Trophoblast cell (in vitro differentiated cells and primary cell): ENCODE data around the gene OR2T6.

Experiments used
- DNase-seq, 2 donors: peaks; one replicate each; pipeline ENCODE4 v3.0.0-alpha.2; 2016
- H2AFZ ChIP-seq: 2 replicates; pipeline ENCODE4 v1.6.1; 2013; ENCODE audit warnings: low read length, moderate library complexity, mild to moderate bottlenecking; ENCODE audit not compliant: insufficient read depth, poor library complexity
- H2AK5ac ChIP-seq: 2 replicates; pipeline ENCODE4 v1.6.1; 2013; ENCODE audit warnings: mild to moderate bottlenecking, low read length
- H2BK120ac ChIP-seq: 2 replicates; pipeline ENCODE4 v1.6.1; 2013; ENCODE audit warnings: low read length, mild to moderate bottlenecking, moderate library complexity; ENCODE audit not compliant: insufficient read depth, poor library complexity
- H2BK12ac ChIP-seq: 2 replicates; pipeline ENCODE4 v1.6.1; 2013; ENCODE audit warnings: mild to moderate bottlenecking, low read length, moderate library complexity
- H2BK5ac ChIP-seq: 2 replicates; pipeline ENCODE4 v1.6.1; 2013; ENCODE audit warnings: low read length, low read depth, moderate library complexity, mild to moderate bottlenecking; ENCODE audit not compliant: poor library complexity
- H3K14ac ChIP-seq: 2 replicates; pipeline ENCODE4 v1.6.1; 2013; ENCODE audit warnings: mild to moderate bottlenecking, low read length
- H3K18ac ChIP-seq: 2 replicates; pipeline ENCODE4 v1.6.1; 2013; ENCODE audit warnings: mild to moderate bottlenecking, low read length
- H3K23ac ChIP-seq: 2 replicates; pipeline ENCODE4 v1.6.1; 2013; ENCODE audit warnings: low read length
- H3K27ac ChIP-seq: 2 replicates; pipeline ENCODE4 v1.5.1; 2013; ENCODE audit warnings: low read depth, mild to moderate bottlenecking, inconsistent platforms, low read length, moderate library complexity
- H3K27me3 ChIP-seq: 2 replicates; pipeline ENCODE4 v1.6.1; 2013; ENCODE audit warnings: inconsistent platforms, mild to moderate bottlenecking, low read length, moderate library complexity; ENCODE audit not compliant: insufficient read depth
- H3K36me3 ChIP-seq, 2 experiments: 1 replicate in 1 of 2; 2 replicates in 1 of 2; pipeline ENCODE4 v1.6.1; 2013; ENCODE audit warnings: low read length in 2 of 2, mild to moderate bottlenecking in 2 of 2, moderate library complexity in 1 of 2; ENCODE audit not compliant: insufficient read depth in 2 of 2, control insufficient read depth in 1 of 2
- H3K4ac ChIP-seq: 2 replicates; pipeline ENCODE4 v1.6.1; 2013; ENCODE audit warnings: low read depth, mild to moderate bottlenecking, low read length, moderate library complexity
- H3K4me1 ChIP-seq, 2 experiments: 1 replicate in 1 of 2; 2 replicates in 1 of 2; pipeline ENCODE4 v1.6.1; 2013; ENCODE audit warnings: low read length in 2 of 2, mild to moderate bottlenecking in 2 of 2, moderate library complexity in 1 of 2; ENCODE audit not compliant: insufficient read depth in 2 of 2, control insufficient read depth in 1 of 2
- H3K4me2 ChIP-seq: 2 replicates; pipeline ENCODE4 v1.6.1; 2013; ENCODE audit warnings: inconsistent platforms, mild to moderate bottlenecking, low read length, moderate library complexity
- H3K4me3 ChIP-seq: 2 replicates; pipeline ENCODE4 v1.5.1; 2013; ENCODE audit warnings: mild to moderate bottlenecking, low read depth, low read length, inconsistent platforms
- H3K79me1 ChIP-seq: one replicate; pipeline ENCODE4 v1.6.1; 2013; ENCODE audit warnings: low read length
- H3K79me2 ChIP-seq: 2 replicates; pipeline ENCODE4 v1.6.1; 2013; ENCODE audit warnings: low read length, mild to moderate bottlenecking; ENCODE audit not compliant: control insufficient read depth, insufficient read depth, poor library complexity
- H3K9ac ChIP-seq: 2 replicates; pipeline ENCODE4 v1.6.1; 2013; ENCODE audit warnings: mild to moderate bottlenecking, low read length
- H3K9me3 ChIP-seq: 2 replicates; pipeline ENCODE4 v1.6.1; 2013; ENCODE audit warnings: low read depth, mild to moderate bottlenecking, control low read depth, inconsistent platforms, low read length; ENCODE audit not compliant: insufficient read depth
- H4K12ac ChIP-seq: 2 replicates; pipeline ENCODE4 v1.6.1; 2013; ENCODE audit warnings: low read depth, mild to moderate bottlenecking, low read length, moderate library complexity
- H4K8ac ChIP-seq: 2 replicates; pipeline ENCODE4 v1.6.1; 2013; ENCODE audit warnings: low read depth, mild to moderate bottlenecking, low read length, moderate library complexity
- H4K91ac ChIP-seq: one replicate; pipeline ENCODE4 v1.6.1; 2013; ENCODE audit warnings: low read depth, mild to moderate bottlenecking, low read length, moderate library complexity
- WGBS: extraction: QIAGEN DNeasy Blood & Tissue Kit; methylation state at CpG from one replicate; pipeline ENCODE4 v1.1.7; 2013; ENCODE audit warnings: missing lambda C conversion rate; ENCODE audit not compliant: insufficient read length, insufficient coverage; ENCODE audit errors: extremely low coverage; 5-methylcytosine and 5-hydroxymethylcytosine counted together

OR2T6 gene

GRCh38 chr1:248361121-248361715 lies 14.3 kb upstream of the OR2T6 start, which contains the start of gene OR2T4:
Gene OR2T4 (plus strand): TSS chr1:248361665. CDS start chr1:248361665, 0 bp downstream.
- Histone ChIP-seq H2AFZ (no peak within 1 kb of the TSS), H3K14ac (no peak within 1 kb of the TSS), H3K79me2 (no peaks in the 10 kb centered on the region), H3K4me3 (no peak within 1 kb of the TSS), H3K27me3 (no peaks in the 10 kb centered on the region), H4K8ac (no peak within 1 kb of the TSS), H2BK5ac (no peak within 1 kb of the TSS), H4K91ac (no peak within 1 kb of the TSS), H3K27ac (no peak within 1 kb of the TSS), H4K12ac (no peak within 1 kb of the TSS), H3K9me3 (peaks cover 24% of the 10 kb centered on the region), H2BK12ac (no peak within 1 kb of the TSS), H3K4me1 (no peaks in the 10 kb centered on the region), H3K4me2 (no peak within 1 kb of the TSS), H3K4ac (no peak within 1 kb of the TSS), H3K36me3 (no peaks in the 10 kb centered on the region), H3K9ac (no peak within 1 kb of the TSS), H2BK120ac (no peak within 1 kb of the TSS), H3K18ac (no peak within 1 kb of the TSS), H2AK5ac (no peak within 1 kb of the TSS), H3K79me1 (no peaks in the 10 kb centered on the region), H3K23ac (no peak within 1 kb of the TSS)
- WGBS: no CpG with 5 or more reads among the region's 3 CpGs
- DNase-seq: no peak

DNA sequence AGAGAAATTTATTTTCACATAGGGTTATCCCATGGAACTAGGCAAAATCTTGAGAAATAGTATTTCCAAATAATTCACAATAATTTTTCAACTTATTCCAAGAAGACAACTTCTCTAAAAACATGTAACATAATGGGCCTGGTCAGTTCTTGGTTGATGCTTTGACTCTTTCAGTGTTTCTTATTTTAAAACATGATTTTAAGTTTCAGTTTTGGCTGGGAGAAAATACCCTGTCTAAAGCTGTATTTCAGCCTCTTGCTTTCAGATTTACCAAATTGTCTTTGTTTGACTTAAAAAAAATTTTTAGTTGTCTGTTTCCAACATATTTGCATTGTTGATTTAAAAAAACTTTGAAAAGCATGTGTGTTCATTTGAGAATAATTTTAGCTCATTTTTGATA lies 8.9 kb upstream of the OR2T6 start:
- H3K4me2 ChIP-seq: no peak overlapping the region
- no peak overlapping the region for H2BK12ac ChIP-seq
- H3K14ac ChIP-seq: no peak overlapping the region
- no peak overlapping the region for H3K9ac ChIP-seq
- H3K4me3 ChIP-seq: no peak overlapping the region
- no peak for DNase-seq
- H2AFZ ChIP-seq: no peak overlapping the region
- H3K18ac ChIP-seq: no peak overlapping the region
- H2BK120ac ChIP-seq: no peak overlapping the region
- no peaks in the 10 kb centered on the region for H3K27me3 ChIP-seq
- H3K9me3 ChIP-seq: peaks cover 9% of the 10 kb centered on the region
- H3K79me1 ChIP-seq: no peaks in the 10 kb centered on the region
- H3K4ac ChIP-seq: no peak overlapping the region
- H4K8ac ChIP-seq: no peak overlapping the region
- no peak overlapping the region for H2BK5ac ChIP-seq
- H4K91ac ChIP-seq: no peak overlapping the region
- no peak overlapping the region for H4K12ac ChIP-seq
- H3K4me1 ChIP-seq: no peaks in the 10 kb centered on the region
- no peaks in the 10 kb centered on the region for H3K36me3 ChIP-seq
- no peak overlapping the region for H2AK5ac ChIP-seq
- H3K79me2 ChIP-seq: no peaks in the 10 kb centered on the region
- no peak overlapping the region for H3K23ac ChIP-seq
- H3K27ac ChIP-seq: no peak overlapping the region

GRCh38 chr1:248372394-248372793 lies 3.2 kb upstream of the OR2T6 start:
- Histone ChIP-seq H3K9ac (no peak overlapping the region), H3K4me3 (no peak overlapping the region), H3K36me3 (no peaks in the 10 kb centered on the region), H3K27me3 (no peaks in the 10 kb centered on the region), H3K4me1 (no peaks in the 10 kb centered on the region), H3K4me2 (no peak overlapping the region), H3K4ac (no peak overlapping the region), H4K91ac (no peak overlapping the region), H4K12ac (no peak overlapping the region), H2BK120ac (no peak overlapping the region), H2BK12ac (no peak overlapping the region), H3K23ac (no peak overlapping the region), H3K27ac (no peak overlapping the region), H3K14ac (no peak overlapping the region), H3K79me1 (no peaks in the 10 kb centered on the region), H3K9me3 (peaks cover 18% of the 10 kb centered on the region), H2AK5ac (no peak overlapping the region), H4K8ac (no peak overlapping the region), H2BK5ac (no peak overlapping the region), H3K18ac (no peak overlapping the region), H2AFZ (no peak overlapping the region), H3K79me2 (no peaks in the 10 kb centered on the region)
- WGBS: no CpG with 5 or more reads among the region's 5 CpGs
- DNase-seq: no peak

GRCh38 chr1:248373761-248374160 lies 1.8 kb upstream of the OR2T6 start:
- no peaks in the 10 kb centered on the region for H3K79me1 ChIP-seq
- no peak overlapping the region for H2BK120ac ChIP-seq

More at GRCh38 chr1:248373761-248374160, 1.8 kb upstream of the OR2T6 start:
- Histone ChIP-seq H3K79me2 (no peaks in the 10 kb centered on the region), H3K4me3 (no peak overlapping the region), H3K4ac (no peak overlapping the region), H3K18ac (no peak overlapping the region), H4K12ac (no peak overlapping the region), H3K27me3 (no peaks in the 10 kb centered on the region), H4K91ac (no peak overlapping the region), H3K4me1 (no peaks in the 10 kb centered on the region), H4K8ac (no peak overlapping the region), H3K9ac (no peak overlapping the region), H3K23ac (no peak overlapping the region), H2BK12ac (no peak overlapping the region), H3K14ac (no peak overlapping the region), H2BK5ac (no peak overlapping the region), H3K27ac (no peak overlapping the region), H3K4me2 (no peak overlapping the region), H3K9me3 (peaks cover 18% of the 10 kb centered on the region), H2AFZ (no peak overlapping the region), H2AK5ac (no peak overlapping the region), H3K36me3 (no peaks in the 10 kb centered on the region)
- no peak for DNase-seq
- no CpG with 5 or more reads among the region's 4 CpGs for WGBS
